Cerebellar nuclear complex (tissue), 1 donor: ENCODE measurements around the gene PHLDA2.
"Not testable (repeated sequence)": the region's sequence is repeated elsewhere in the genome, so short reads cannot be mapped to it uniquely, and the experiment has no call there.

Experiments used
- DNase-seq, 2 experiments: peaks; one replicate each; lab custom pipeline; 2025; lab: John Stamatoyannopoulos, UW

Gene PHLDA2

DNA sequence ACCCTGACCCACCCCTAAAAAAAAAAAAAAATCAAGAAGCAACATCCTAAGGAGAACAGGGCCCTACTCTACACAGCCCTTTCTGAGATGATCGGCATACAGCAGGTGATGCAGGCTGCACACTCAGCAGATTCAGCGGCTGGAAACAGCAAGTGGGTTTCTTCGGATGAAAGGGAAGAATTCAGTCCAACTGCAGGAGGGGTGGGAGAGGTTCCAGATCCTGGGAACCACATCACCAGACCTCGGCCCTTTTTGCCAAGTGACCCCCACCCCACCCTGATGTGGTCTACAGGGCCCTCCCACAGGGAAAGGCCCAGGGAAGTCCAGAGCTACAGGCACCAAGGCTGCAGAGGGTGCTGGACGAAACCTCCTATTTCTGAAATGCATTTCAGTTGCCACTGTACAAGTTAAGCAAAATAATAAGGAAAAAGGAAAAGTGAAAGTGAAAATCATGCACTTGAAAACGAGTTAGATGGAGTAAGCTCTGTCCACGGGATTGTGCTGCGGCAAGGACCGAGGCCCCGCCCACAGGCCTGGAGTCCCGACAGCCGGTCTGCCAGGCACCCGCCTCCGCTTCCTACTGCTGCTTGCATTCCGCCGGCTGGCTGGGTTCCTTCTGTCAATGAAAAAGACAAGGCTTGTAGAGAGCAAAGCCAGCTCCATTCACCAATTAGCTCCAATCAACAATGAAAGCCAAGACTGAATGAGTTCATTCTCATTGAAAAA, 16.0 kb upstream of the PHLDA2 start:
- DNase-seq: peak in 1 of 2 experiments; percentile 39

- no peak for DNase-seq
Observed at GRCh38 chr11:2944530-2944929, 15.3 kb upstream of the PHLDA2 start.

- DNase-seq: no peak
Observed at GRCh38 chr11:2943711-2944118, 14.5 kb upstream of the PHLDA2 start.

- no peak for DNase-seq
Observed at GRCh38 chr11:2942872-2943710, 13.9 kb upstream of the PHLDA2 start.

GRCh38 chr11:2942447-2942846, 13.2 kb upstream of the PHLDA2 start:
- no peak for DNase-seq

DNA sequence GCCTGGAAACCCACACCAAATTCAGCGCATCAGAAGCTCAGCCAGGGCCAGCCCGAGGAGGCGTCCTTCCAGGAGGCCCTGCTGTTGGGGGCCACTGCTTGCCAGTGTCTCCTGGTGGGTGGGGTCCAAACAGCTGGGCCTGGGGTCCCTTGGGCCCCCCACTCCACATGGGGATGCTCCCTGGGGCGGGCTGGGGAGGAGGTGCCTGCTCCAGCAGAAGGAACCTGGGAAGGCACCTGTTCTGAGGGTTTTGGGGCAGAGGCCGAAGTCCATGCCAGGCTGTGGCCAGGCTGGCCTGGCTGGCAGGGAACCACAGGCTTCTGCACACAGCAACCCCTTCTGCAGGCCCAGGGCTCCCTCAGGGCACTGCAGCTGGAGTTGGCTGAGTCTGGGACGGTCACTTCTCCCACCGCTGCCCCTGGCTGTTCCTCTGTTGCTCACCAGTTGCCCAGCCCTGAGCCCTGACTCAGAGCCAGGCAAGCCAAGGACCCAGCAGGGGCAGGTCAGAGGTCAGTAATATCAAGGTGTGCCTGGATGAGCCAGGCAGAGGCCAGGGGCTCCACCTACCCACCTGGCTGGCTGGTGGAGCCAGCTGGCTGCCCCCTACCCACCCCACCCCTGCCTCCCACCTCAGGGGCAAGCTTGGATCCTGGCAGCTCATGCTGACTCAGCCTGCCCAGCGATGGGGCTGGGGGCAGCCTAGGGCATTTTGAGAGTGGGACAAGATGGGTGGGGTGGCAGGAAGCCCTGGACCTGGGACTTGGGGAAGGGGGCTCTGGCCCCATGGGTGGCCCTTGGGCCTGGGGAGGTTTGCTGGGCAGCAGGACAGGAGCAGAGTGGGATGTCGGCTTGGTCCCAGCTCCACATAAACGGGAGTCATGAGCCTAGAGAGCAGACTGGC, 12.0 kb upstream of the PHLDA2 start:
- DNase-seq: no peak

DNA sequence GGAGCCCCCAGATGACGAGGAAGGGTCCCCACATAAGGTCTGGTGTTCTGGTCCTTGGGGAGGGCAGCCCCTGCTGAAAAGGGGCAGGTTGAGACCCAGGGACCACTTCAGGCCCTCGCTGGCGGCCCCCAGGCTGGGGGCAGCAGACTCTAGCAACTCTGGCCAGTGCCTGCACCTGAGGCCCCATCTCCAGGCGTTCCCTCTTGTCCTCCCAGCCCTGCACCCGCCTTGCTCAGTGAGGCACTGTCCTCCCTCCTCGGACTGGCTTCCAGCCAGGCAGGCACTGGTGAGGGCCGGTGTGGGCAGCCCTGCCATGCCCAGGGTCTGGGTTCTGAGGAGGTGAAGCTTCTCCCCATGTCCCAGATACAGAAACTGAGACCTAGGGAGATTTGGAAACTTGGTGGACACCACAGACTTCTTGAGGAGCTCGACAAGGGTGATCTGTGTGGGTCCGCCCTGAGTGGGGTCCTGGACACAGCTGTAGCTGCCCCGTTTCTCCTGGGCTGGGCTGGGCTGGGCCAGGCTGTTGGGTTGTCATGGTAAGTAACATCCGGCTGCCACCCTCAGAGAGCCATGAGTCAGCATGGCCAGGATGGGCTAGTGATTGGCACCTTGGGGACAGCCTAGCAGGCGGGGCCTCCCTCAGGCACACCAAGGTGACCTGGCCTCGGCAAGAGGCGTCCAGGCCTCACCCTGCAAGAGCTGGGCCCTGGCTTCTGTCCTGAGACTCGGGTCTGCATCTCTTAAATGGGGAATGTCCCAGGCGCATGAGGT, 11.1 kb upstream of the PHLDA2 start:
- no peak for DNase-seq

DNA sequence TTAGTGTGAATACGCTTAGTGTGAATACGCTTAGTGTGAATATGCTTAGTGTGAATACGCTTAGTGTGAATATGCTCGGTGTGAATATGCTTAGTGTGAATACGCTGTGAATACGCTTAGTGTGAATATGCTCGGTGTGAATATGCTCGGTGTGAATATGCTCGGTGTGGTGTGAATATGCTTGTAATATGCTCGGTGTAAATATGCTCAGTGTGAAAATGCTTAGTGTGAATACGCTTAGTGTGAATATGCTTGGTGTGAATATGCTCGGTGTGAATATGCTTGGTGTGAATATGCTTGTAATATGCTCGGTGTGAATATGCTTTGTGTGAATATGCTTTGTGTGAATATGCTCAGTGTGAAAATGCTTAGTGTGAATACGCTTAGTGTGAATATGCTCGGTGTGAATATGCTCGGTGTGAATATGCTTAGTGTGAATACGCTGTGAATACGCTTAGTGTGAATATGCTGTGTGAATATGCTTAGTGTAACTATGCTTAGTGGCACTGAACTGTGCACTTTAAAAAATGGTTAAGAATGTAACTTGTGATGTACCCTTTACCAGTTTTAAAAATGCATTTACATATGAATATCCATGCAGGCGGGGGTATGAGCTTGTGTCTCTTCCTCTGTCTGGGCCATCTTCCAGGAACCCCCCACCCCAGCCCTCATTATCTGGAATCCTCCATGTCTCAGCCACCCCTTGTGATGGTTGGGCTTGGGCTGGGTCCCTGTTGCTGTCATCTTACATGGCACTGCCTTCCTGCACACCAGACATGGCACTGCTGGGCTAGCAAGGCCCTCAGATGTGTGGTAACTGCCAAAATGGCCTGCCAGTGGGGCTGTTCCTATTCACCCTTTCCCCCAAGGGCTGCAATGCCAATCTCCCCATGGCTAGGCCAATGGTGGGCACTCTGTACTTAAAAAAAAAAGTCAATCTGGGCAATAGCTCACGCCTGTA, 9.5 kb upstream of the PHLDA2 start:
- DNase-seq: not testable (repeated sequence)

DNA sequence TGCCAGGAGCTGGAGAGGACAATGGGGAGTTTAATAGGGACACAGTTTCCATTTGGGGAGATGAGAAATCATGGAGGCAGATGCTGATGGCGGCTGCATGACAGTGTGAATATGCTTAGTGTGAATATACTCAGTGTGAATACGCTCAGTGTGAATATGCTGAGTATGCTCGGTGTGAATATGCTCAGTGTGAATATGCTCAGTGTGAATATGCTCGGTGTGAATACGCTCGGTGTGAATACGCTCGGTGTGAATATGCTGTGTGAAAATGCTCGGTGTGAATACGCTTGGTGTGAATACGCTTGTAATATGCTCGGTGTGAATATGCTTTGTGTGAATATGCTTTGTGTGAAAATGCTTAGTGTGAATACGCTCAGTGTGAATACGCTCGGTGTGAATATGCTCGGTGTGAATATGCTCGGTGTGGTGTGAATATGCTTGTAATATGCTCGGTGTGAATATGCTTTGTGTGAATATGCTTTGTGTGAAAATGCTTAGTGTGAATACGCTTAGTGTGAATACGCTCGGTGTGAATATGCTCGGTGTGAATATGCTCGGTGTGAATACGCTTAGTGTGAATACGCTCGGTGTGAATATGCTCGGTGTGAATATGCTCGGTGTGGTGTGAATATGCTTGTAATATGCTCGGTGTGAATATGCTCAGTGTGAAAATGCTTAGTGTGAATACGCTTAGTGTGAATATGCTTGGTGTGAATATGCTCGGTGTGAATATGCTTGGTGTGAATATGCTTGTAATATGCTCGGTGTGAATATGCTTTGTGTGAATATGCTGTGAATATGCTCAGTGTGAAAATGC, 8.6 kb upstream of the PHLDA2 start:
- not testable (repeated sequence) for DNase-seq

DNA sequence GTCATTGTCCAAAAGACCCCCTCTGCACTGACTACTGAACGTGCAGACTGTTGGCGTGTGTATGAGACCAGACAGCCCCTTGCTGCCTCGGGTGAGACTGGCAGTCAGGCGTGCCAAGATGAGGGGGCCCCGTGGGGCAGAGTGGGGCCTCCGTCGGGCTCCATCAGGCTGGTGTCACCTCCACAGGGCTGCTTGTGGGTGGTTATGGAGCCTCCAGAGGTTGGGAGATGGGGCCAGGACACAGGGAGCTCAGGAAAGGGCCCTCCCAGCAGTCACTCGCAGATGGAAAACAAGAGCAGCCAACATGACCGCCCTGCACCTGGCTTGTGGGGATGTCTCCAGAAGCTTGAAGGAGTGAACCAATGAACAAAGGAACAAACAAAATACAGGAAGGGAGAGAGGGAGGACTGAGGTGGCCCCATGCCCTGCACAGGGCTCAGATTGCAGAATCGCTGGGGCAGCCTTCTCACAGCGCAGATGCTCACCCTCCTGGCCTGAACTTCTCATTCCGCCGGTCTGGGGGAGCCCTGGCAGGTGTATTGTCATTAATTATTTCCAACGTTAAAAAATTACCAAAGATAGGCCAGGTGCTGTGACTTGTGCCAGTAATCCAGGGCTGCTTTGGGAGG, 5.5 kb upstream of the PHLDA2 start:
- no peak for DNase-seq

- no peak for DNase-seq
Observed at GRCh38 chr11:2934021-2934550, 4.9 kb upstream of the PHLDA2 start.

DNA sequence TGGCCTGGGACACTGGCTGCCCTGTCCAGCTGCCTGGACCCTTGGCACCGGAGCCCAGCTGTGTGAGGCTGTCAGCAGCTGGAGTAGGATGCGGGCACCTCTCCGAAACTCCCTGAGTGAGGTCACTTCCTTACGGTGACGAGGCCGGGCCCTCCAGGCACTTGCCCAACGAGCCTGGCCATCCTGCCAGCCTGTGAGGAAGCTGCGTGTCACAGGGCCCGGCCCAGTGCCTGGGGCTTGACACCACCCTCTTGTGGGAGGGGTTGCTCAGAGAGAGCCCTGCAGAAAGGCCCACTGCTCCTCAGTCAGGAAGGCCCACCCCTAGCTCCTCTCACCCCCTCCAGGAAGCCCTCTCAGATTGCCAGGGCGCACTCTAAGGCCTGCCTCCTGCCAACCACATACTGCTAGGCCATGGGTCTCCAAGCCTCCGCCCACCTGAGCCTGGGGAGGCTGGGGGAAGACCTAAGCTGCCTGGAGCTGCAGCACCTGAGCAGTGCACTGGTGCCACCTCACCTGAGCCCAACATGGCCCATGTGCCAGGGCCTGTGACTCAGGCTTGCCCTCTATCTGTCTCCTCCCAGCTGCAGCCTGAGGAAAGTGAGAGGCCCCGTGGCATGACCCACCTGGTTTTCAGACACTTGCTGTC, 4.3 kb upstream of the PHLDA2 start:
- no peak for DNase-seq

- DNase-seq: no peak
Observed at GRCh38 chr11:2932850-2933251, 3.6 kb upstream of the PHLDA2 start.

GRCh38 chr11:2931771-2932738, 2.8 kb upstream of the PHLDA2 start:
- no peak for DNase-seq

- no peak for DNase-seq
Observed at GRCh38 chr11:2931420-2931746, 2.2 kb upstream of the PHLDA2 start.

- DNase-seq: no peak
Observed at GRCh38 chr11:2930704-2931419, 1.6 kb upstream of the PHLDA2 start.
